ENCODE measurements around the gene RNF13. TPM values are rescaled to one million over a fixed set of nuclear protein-coding genes. Genes with fewer than 3 reads are reported as not detected.

The RNF13 gene
- total RNA-seq, 1 donor from 2014 or later, result 66.0 TPM

GRCh38 chr3:149850787-149851584 is 38.0 kb downstream of the RNF13 start:
- intact Hi-C loops (cut with DNase I), result no loop called here
- Histone ChIP-seq H3K4me3 (no peak overlapping the region), H3K27me3 (no peaks in the 10 kb centered on the region), H3K4me1 (no peaks in the 10 kb centered on the region), H3K36me3 (peaks cover 0 to 22% of the 10 kb centered on the region in 2 donors), H3K9me3 (no peaks in the 10 kb centered on the region), H3K27ac (no peak overlapping the region)
- TF ChIP-seq CTCF (IDR thresholded peaks at IDR 0.05) (no peak), POLR2AphosphoS5 (IDR thresholded peaks at IDR 0.05; ENCODE audit: insufficient read depth in 1 of 2, low read depth in 1 of 2) (no peak), POLR2A (IDR thresholded peaks at IDR 0.05) (no peak)
- no peak for DNase-seq (ENCODE audit: extremely low spot score in 2 of 2)

GRCh38 chr3:149858911-149859310 is 45.9 kb downstream of the RNF13 start:
- H3K4me3 ChIP-seq, result no peak overlapping the region
- peaks cover 0 to 12% of the 10 kb centered on the region in 2 donors for H3K36me3 ChIP-seq
- no peak for DNase-seq (ENCODE audit: extremely low spot score in 2 of 2)
- H3K27ac ChIP-seq, result no peak overlapping the region
- H3K27me3 ChIP-seq, result no peaks in the 10 kb centered on the region
- intact Hi-C loops (cut with DNase I), result no loop called here
- H3K4me1 ChIP-seq, result no peaks in the 10 kb centered on the region
- H3K9me3 ChIP-seq, result no peaks in the 10 kb centered on the region
- no peak for TF ChIP-seq POLR2A (IDR thresholded peaks at IDR 0.05)

- Histone ChIP-seq H3K27me3 (no peaks in the 10 kb centered on the region), H3K9me3 (no peaks in the 10 kb centered on the region), H3K4me1 (no peaks in the 10 kb centered on the region), H3K27ac (no peak overlapping the region), H3K4me3 (no peak overlapping the region), H3K36me3 (peaks cover 0 to 4% of the 10 kb centered on the region in 2 donors)
- DNase-seq (ENCODE audit: extremely low spot score in 2 of 2), result no peak
- intact Hi-C loops (cut with DNase I), result no loop called here
- no peak for TF ChIP-seq CTCF (IDR thresholded peaks at IDR 0.05)
- no peak for TF ChIP-seq POLR2A (IDR thresholded peaks at IDR 0.05)
- TF ChIP-seq POLR2AphosphoS5 (IDR thresholded peaks at IDR 0.05; ENCODE audit: insufficient read depth in 1 of 2, low read depth in 1 of 2), result no peak
Observed at GRCh38 chr3:149860881-149861280, 47.9 kb downstream of the RNF13 start.

GRCh38 chr3:149867563-149867962 is 54.5 kb downstream of the RNF13 start:
- TF ChIP-seq POLR2AphosphoS5 (IDR thresholded peaks at IDR 0.05; ENCODE audit: insufficient read depth in 1 of 2, low read depth in 1 of 2) (no peak), CTCF (IDR thresholded peaks at IDR 0.05) (no peak), POLR2A (IDR thresholded peaks at IDR 0.05) (no peak)
- no peaks in the 10 kb centered on the region for H3K4me1 ChIP-seq
- no peaks in the 10 kb centered on the region for H3K9me3 ChIP-seq
- no peak overlapping the region for H3K4me3 ChIP-seq
- no peak for DNase-seq (ENCODE audit: extremely low spot score in 2 of 2)
- H3K27me3 ChIP-seq, result no peaks in the 10 kb centered on the region
- intact Hi-C loops (cut with DNase I), result no loop called here
- H3K36me3 ChIP-seq, result peaks cover 0 to 4% of the 10 kb centered on the region in 2 donors
- no peak overlapping the region for H3K27ac ChIP-seq

- DNase-seq (ENCODE audit: extremely low spot score in 2 of 2), result no peak
- intact Hi-C loops (cut with DNase I), result no loop called here
- H3K4me3 ChIP-seq, result no peak overlapping the region
- H3K9me3 ChIP-seq, result no peaks in the 10 kb centered on the region
- no peaks in the 10 kb centered on the region for H3K27me3 ChIP-seq
- peaks cover 0 to 8% of the 10 kb centered on the region in 2 donors for H3K36me3 ChIP-seq
- TF ChIP-seq CTCF (IDR thresholded peaks at IDR 0.05), result no peak
- no peak for TF ChIP-seq POLR2AphosphoS5 (IDR thresholded peaks at IDR 0.05; ENCODE audit: insufficient read depth in 1 of 2, low read depth in 1 of 2)
- H3K4me1 ChIP-seq, result no peaks in the 10 kb centered on the region
- H3K27ac ChIP-seq, result no peak overlapping the region
Observed at GRCh38 chr3:149871855-149872254, 58.8 kb downstream of the RNF13 start.

Measured in vagina (tissue), 2 donors.